ENCODE results near the gene RNF26. TPM values are rescaled to one million over a fixed set of nuclear protein-coding genes. Genes with fewer than 3 reads are reported as not detected.

Gene RNF26
- polyA plus RNA-seq, 1 of the 3 experiments (the other 2 are of a cell fraction) = 31.9 TPM

- ChIA-PET CTCF (interaction anchor here (0.6 to 2.4 kb wide), 12 partner anchors 9 to 700 kb away, joined by 3 to 11 read pairs (median 3); partner anchors contain the start of genes MCAM and USP2), POLR2A (no interaction called here)
- H3K9ac ChIP-seq = no peak overlapping the region
- 90% methylated on average over 5 of the region's 5 CpGs for WGBS (ENCODE audit: low lambda C conversion rate)
- H3K27me3 ChIP-seq (ENCODE audit: insufficient read depth) = no peaks in the 10 kb centered on the region
- H2AFZ ChIP-seq (ENCODE audit: low read depth) = no peak overlapping the region
- peaks cover 16% of the 10 kb centered on the region for H3F3A ChIP-seq (replicated peaks; ENCODE audit: insufficient read depth)
- peaks cover 12 to 41% of the 10 kb centered on the region in 2 experiments for H3K36me3 ChIP-seq (replicated peaks in 1 of 2; ENCODE audit: control insufficient read depth in 1 of 2, insufficient read depth in 2 of 2, low read length in 1 of 2)
- no peak overlapping the region for H3K4me2 ChIP-seq
- no peak overlapping the region for H3K4me3 ChIP-seq (ENCODE audit: low read depth in 2 of 2, low read length in 1 of 2)
- no peaks in the 10 kb centered on the region for H3K9me3 ChIP-seq
- H3K27ac ChIP-seq (ENCODE audit: low read depth in 2 of 2, low read length in 1 of 2) = no peak overlapping the region
- no peaks in the 10 kb centered on the region for H4K20me1 ChIP-seq (ENCODE audit: insufficient read depth)
- no peaks in the 10 kb centered on the region for H3K79me2 ChIP-seq (ENCODE audit: insufficient read depth)
- H3K4me1 ChIP-seq (ENCODE audit: control insufficient read depth in 1 of 2, insufficient read depth in 2 of 2, low read depth in 1 of 2, low read length in 1 of 2) = no peaks in the 10 kb centered on the region
- H3K9me2 ChIP-seq = no peaks in the 10 kb centered on the region
- TF ChIP-seq, protein P1, sequence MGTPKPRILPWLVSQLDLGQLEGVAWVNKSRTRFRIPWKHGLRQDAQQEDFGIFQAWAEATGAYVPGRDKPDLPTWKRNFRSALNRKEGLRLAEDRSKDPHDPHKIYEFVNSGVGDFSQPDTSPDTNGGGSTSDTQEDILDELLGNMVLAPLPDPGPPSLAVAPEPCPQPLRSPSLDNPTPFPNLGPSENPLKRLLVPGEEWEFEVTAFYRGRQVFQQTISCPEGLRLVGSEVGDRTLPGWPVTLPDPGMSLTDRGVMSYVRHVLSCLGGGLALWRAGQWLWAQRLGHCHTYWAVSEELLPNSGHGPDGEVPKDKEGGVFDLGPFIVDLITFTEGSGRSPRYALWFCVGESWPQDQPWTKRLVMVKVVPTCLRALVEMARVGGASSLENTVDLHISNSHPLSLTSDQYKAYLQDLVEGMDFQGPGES (IDR thresholded peaks at IDR 0.05; ENCODE audit: low read depth, low read length) = no peak
- TF ChIP-seq, protein P2, sequence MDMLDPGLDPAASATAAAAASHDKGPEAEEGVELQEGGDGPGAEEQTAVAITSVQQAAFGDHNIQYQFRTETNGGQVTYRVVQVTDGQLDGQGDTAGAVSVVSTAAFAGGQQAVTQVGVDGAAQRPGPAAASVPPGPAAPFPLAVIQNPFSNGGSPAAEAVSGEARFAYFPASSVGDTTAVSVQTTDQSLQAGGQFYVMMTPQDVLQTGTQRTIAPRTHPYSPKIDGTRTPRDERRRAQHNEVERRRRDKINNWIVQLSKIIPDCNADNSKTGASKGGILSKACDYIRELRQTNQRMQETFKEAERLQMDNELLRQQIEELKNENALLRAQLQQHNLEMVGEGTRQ (IDR thresholded peaks at IDR 0.05; ENCODE audit: borderline replicate concordance, low read depth, low read length) = no peak
- TF ChIP-seq, protein P3, sequence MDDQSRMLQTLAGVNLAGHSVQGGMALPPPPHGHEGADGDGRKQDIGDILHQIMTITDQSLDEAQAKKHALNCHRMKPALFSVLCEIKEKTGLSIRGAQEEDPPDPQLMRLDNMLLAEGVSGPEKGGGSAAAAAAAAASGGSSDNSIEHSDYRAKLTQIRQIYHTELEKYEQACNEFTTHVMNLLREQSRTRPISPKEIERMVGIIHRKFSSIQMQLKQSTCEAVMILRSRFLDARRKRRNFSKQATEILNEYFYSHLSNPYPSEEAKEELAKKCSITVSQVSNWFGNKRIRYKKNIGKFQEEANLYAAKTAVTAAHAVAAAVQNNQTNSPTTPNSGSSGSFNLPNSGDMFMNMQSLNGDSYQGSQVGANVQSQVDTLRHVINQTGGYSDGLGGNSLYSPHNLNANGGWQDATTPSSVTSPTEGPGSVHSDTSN (IDR thresholded peaks at IDR 0.05) = no peak
- TF ChIP-seq FOSL2 (IDR thresholded peaks at IDR 0.05; ENCODE audit: borderline replicate concordance, low read depth) (no peak), FOXJ3 (CRISPR knock-in tag; IDR thresholded peaks at IDR 0.05) (no peak), EP300 (IDR thresholded peaks at IDR 0.05; ENCODE audit: borderline replicate concordance in 1 of 2, low read depth in 1 of 2, low read length in 1 of 2) (no peak), SMC3 (IDR thresholded peaks at IDR 0.05; ENCODE audit: low read depth, low read length) (no peak), EZH2phosphoT487 (IDR thresholded peaks at IDR 0.05; ENCODE audit: borderline replicate concordance, low read depth) (no peak), ZBTB33 (IDR thresholded peaks at IDR 0.05; ENCODE audit: borderline replicate concordance, low read depth) (no peak), SIN3A (IDR thresholded peaks at IDR 0.05; ENCODE audit: borderline replicate concordance, low read depth, low read length) (no peak), RFX5 (IDR thresholded peaks at IDR 0.05; ENCODE audit: low read length) (no peak), NFIC (IDR thresholded peaks at IDR 0.05; ENCODE audit: borderline replicate concordance) (no peak), TAF1 (IDR thresholded peaks at IDR 0.05; ENCODE audit: borderline replicate concordance, low read depth, low read length) (no peak), FOXM1 (IDR thresholded peaks at IDR 0.05; ENCODE audit: low read depth) (no peak), ELF1 (IDR thresholded peaks at IDR 0.05) (no peak), RCOR1 (IDR thresholded peaks at IDR 0.05; ENCODE audit: low read length) (no peak), CHD2 (IDR thresholded peaks at IDR 0.05; ENCODE audit: low read length, partially characterized antibody) (no peak), MXI1 (IDR thresholded peaks at IDR 0.05; ENCODE audit: low read depth, low read length) (no peak)
- DNase-seq = no peak
These were observed 26.4 kb upstream of the RNF26 start for GRCh38 chr11:119307974-119308373.
